ENCODE measurements around the gene EVC. TPM values are rescaled to one million over a fixed set of nuclear protein-coding genes. Genes with fewer than 3 reads are reported as not detected.
"Not testable (repeated sequence)": the region's sequence is repeated elsewhere in the genome, so short reads cannot be mapped to it uniquely, and the experiment has no call there.

Gene EVC
- total RNA-seq, 1 donor from 2014 or later: 2.0 TPM

DNA sequence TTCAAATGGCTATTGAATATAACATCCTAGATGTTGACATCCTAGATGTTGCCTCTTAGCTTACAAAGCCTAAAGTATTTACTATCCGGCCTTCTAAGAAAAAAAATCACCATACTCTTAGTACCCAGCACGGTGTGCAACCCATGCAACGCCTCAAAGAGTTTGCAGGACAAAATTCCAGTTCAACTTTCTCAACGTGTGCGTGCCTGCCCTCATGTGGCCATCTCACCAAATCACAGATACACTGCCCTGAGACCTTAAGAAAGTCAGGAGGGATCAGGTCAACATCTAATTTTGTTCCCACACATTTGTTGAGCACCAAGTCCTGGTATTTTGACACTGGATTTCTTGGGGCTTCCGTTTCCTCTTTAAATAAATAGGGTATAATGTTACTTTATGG lies 113.6 kb downstream of the EVC start:
- Mint-ChIP-seq H3K4me3 (ENCODE audit: low read depth) (no peak overlapping the region), H3K27ac (no peak overlapping the region), H3K9me3 (no peaks in the 10 kb centered on the region), H3K4me1 (ENCODE audit: low read depth) (peaks cover 35% of the 10 kb centered on the region), H3K27me3 (ENCODE audit: low read depth) (no peaks in the 10 kb centered on the region), H3K36me3 (ENCODE audit: low read depth) (no peaks in the 10 kb centered on the region)
- DNase-seq (ENCODE audit: low spot score): no peak
- intact Hi-C loops (cut with micrococcal nuclease): no loop called here

DNA sequence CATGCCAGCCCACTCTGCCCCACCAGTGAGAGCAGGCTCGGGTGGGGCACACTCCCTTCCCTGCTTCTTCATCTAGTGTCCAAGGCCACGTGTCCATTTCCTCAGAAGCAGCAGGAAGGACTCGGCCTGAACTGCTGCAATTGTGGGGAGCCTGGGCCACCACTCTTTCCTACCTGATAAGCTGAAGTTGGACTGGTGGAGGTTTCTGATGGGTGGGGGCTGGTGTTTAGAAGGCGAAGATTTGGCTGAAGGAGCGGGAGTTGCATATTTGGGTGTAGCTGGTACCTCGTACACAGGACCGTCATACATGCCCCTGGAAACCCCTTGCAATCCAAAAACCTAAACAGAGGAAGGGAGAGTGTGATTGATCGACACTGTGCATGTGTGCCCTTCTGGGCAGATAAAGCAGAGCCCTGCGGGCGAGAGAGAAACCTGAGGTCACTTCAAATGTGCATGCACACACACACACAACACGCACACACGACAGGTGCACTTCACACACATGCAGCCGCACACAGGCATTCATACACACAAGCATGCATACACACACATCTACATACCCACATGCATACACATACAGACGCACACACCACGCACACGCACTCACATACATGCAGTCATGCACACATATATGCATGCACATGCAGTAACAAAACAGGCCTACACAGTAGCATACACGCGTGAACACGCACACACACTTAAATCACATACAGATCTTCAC lies 114.5 kb downstream of the EVC start:
- no peak for DNase-seq (ENCODE audit: low spot score)
- intact Hi-C loops (cut with micrococcal nuclease): no loop called here
- no peak overlapping the region for H3K27ac Mint-ChIP-seq

GRCh38 chr4:5826437-5827107 lies 115.6 kb downstream of the EVC start:
- H3K9me3 Mint-ChIP-seq: no peaks in the 10 kb centered on the region
- intact Hi-C loops (cut with micrococcal nuclease): no loop called here
- no peak for DNase-seq (ENCODE audit: low spot score)
- H3K36me3 Mint-ChIP-seq (ENCODE audit: low read depth): no peaks in the 10 kb centered on the region
- H3K4me3 Mint-ChIP-seq (ENCODE audit: low read depth): no peak overlapping the region
- no peak overlapping the region for H3K27ac Mint-ChIP-seq
- H3K27me3 Mint-ChIP-seq (ENCODE audit: low read depth): peaks cover 5% of the 10 kb centered on the region
- peaks cover 35% of the 10 kb centered on the region for H3K4me1 Mint-ChIP-seq (ENCODE audit: low read depth)

More for the DNA sequence above, 114.5 kb downstream of the EVC start:
- H3K36me3 Mint-ChIP-seq (ENCODE audit: low read depth): no peaks in the 10 kb centered on the region
- peaks cover 35% of the 10 kb centered on the region for H3K4me1 Mint-ChIP-seq (ENCODE audit: low read depth)
- no peaks in the 10 kb centered on the region for H3K9me3 Mint-ChIP-seq
- peaks cover 5% of the 10 kb centered on the region for H3K27me3 Mint-ChIP-seq (ENCODE audit: low read depth)
- H3K4me3 Mint-ChIP-seq (ENCODE audit: low read depth): no peak overlapping the region

DNA sequence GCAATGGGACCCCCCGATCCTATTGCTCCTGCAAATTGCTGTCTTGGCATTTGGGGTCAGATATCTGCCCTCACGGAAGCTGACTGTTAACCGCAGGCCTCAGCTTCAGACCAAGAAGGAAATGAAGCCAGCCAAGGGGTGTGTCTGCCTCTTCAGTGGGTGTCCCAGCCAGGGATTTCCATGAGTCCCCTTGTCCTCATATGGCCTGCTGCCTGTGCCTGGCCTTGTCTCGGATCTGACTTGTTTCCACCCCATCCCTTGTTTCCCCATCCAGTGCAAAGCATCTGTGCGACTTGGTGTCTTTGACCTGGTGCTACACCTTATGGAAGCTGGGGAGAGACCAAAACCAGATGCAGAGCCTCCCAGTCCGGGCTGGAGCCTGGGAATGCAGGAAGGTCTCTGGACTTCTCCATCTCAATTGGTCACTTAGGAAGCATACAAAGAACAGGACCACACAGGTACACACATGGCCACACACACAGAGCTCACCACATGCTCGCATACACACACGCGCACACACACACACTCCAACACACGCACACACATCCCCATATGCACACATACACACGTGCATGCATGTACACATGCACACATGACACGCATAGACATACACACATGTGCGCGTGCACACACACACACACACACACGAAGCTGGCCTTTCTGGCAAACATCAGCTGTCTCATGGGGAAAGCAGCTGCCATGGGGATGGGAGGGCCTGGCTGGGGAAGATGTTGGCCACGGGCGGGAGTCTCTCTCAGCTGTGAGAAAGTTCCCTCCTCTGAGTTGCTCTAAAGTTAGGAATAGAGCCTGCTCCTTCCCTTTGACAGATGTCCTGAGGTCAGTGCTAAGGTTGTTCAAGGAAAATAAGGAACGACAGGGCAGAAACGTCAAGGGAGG lies 116.4 kb downstream of the EVC start:
- intact Hi-C loops (cut with micrococcal nuclease): no loop called here
- H3K27me3 Mint-ChIP-seq (ENCODE audit: low read depth): peaks cover 8% of the 10 kb centered on the region
- H3K36me3 Mint-ChIP-seq (ENCODE audit: low read depth): no peaks in the 10 kb centered on the region
- H3K4me3 Mint-ChIP-seq (ENCODE audit: low read depth): no peak overlapping the region
- no peak overlapping the region for H3K27ac Mint-ChIP-seq
- DNase-seq (ENCODE audit: low spot score): no peak
- no peaks in the 10 kb centered on the region for H3K9me3 Mint-ChIP-seq
- H3K4me1 Mint-ChIP-seq (ENCODE audit: low read depth): peaks cover 35% of the 10 kb centered on the region

DNA sequence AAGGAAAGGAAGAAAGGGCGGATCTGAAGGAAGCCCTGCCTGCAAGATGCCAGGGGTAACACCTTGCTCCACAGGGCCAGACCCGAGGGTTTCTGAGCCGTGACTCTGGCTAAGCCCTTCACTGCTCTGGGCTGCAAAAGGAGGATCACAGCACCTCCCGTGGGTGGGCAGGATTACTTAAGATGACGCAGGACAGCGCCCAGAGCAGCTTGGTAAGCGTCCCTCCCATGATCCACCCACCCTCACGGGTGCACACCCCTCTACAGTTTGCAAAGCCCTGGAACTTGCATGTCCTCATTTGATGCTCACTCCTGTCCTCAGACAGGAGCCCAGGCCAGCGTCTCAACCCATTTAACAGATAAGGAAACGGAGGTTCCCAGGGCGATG lies 117.0 kb downstream of the EVC start:
- H3K27ac Mint-ChIP-seq: no peak overlapping the region
- H3K27me3 Mint-ChIP-seq (ENCODE audit: low read depth): peaks cover 8% of the 10 kb centered on the region
- no peaks in the 10 kb centered on the region for H3K36me3 Mint-ChIP-seq (ENCODE audit: low read depth)
- intact Hi-C loops (cut with micrococcal nuclease): no loop called here
- H3K4me3 Mint-ChIP-seq (ENCODE audit: low read depth): no peak overlapping the region
- H3K9me3 Mint-ChIP-seq: no peaks in the 10 kb centered on the region
- no peak for DNase-seq (ENCODE audit: low spot score)
- peaks cover 30% of the 10 kb centered on the region for H3K4me1 Mint-ChIP-seq (ENCODE audit: low read depth)

- no peaks in the 10 kb centered on the region for H3K36me3 Mint-ChIP-seq (ENCODE audit: low read depth)
- H3K27me3 Mint-ChIP-seq (ENCODE audit: low read depth): peaks cover 1% of the 10 kb centered on the region
- no peak overlapping the region for H3K4me3 Mint-ChIP-seq (ENCODE audit: low read depth)
- intact Hi-C loops (cut with micrococcal nuclease): no loop called here
- DNase-seq (ENCODE audit: low spot score): no peak
- no peaks in the 10 kb centered on the region for H3K9me3 Mint-ChIP-seq
- H3K27ac Mint-ChIP-seq: no peak overlapping the region
- no peaks in the 10 kb centered on the region for H3K4me1 Mint-ChIP-seq (ENCODE audit: low read depth)
Observed at GRCh38 chr4:5836943-5837342, 125.9 kb downstream of the EVC start.

DNA sequence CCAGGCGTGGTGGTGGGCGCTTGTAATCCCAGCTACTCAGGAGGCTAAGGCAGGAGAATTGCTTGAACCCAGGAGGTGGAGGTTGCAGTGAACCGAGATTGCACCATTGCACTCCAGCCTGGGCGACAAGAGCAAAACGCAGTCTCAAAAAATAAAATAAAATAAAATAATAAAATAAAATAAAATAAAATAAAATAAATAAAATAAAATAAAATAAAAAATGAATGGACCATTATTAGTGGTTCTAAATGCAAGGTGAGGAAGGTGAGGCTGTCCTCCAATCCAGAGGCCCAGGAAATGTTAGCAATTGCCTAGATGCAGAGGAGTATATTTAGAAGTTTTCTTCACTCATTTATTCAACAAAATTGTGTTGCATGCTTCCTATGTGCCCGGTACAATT lies 126.5 kb downstream of the EVC start:
- intact Hi-C loops (cut with micrococcal nuclease); H3K9me3 Mint-ChIP-seq; H3K27me3 Mint-ChIP-seq (ENCODE audit: low read depth); H3K27ac Mint-ChIP-seq; H3K36me3 Mint-ChIP-seq (ENCODE audit: low read depth); H3K4me1 Mint-ChIP-seq (ENCODE audit: low read depth); DNase-seq (ENCODE audit: low spot score); H3K4me3 Mint-ChIP-seq (ENCODE audit: low read depth): not testable (repeated sequence)

DNA sequence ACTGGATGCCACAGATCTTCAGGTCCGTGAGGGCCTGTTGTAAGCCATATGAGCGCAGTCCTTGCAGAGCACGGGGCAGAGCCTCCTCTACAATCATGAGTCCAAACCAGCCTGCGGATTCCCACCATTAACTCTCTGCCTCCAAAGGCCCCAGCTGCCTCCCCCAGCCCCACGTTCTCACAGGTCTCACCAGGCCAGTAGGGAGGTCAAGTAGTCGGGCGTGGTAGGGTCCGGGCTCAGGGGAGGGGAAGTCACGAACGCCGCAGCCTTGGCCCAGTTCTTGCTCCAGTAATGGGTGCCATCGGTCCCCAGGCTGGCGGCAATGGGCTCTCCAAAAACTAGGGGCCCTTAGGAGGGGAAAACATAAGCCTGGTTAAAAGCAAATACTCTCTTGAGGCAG lies 128.3 kb downstream of the EVC start:
- no peaks in the 10 kb centered on the region for H3K36me3 Mint-ChIP-seq (ENCODE audit: low read depth)
- no peak overlapping the region for H3K4me3 Mint-ChIP-seq (ENCODE audit: low read depth)
- no peak for DNase-seq (ENCODE audit: low spot score)
- intact Hi-C loops (cut with micrococcal nuclease): no loop called here
- no peaks in the 10 kb centered on the region for H3K27me3 Mint-ChIP-seq (ENCODE audit: low read depth)
- H3K27ac Mint-ChIP-seq: no peak overlapping the region
- H3K4me1 Mint-ChIP-seq (ENCODE audit: low read depth): no peaks in the 10 kb centered on the region
- no peaks in the 10 kb centered on the region for H3K9me3 Mint-ChIP-seq

DNA sequence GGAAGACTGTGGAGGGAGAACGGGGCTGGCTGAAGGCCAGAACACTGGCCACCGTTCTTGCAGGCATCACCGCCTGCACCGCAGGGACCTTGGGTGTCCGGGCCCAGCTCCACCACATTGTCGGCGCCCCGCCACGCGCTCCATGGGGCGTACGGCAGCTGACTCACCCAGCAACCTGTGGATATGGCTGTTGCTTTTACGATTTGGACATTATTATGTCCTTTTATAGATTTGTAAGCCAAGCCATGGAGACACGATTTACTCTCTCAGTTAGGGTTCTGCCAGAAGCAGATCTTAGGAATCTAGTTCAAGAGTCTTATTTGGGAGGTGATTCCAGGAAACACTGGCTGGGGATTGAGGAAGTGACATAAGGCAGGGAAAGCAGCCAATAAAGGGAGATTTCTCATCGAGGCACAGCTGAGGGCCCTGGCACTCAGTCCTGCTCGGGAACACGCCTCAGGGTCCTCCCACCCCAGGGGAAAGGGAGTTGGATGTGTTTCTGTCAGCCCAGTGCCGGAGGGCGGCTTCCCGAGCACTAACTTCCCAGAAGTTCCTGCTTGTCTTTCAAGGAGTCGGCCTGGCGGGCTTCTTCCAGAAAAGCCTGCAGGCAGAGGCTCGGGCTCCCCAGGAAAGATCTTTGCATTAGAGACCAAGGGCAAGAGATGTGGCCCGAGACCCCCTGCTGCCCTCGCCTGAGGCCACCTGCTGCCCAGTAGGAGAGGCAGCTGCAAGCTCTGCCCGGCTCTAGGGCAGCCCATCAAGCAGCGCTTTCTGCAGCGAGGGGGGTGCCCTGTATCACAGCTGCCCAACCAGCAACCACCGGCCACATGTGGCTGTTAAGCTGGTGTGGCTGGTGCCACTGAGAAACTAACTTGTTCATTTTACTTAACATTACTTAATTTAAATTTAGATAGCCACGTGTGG lies 129.0 kb downstream of the EVC start:
- no peak overlapping the region for H3K27ac Mint-ChIP-seq
- no peaks in the 10 kb centered on the region for H3K9me3 Mint-ChIP-seq
- H3K4me1 Mint-ChIP-seq (ENCODE audit: low read depth): no peaks in the 10 kb centered on the region
- H3K27me3 Mint-ChIP-seq (ENCODE audit: low read depth): no peaks in the 10 kb centered on the region
- H3K36me3 Mint-ChIP-seq (ENCODE audit: low read depth): no peaks in the 10 kb centered on the region
- DNase-seq (ENCODE audit: low spot score): no peak
- H3K4me3 Mint-ChIP-seq (ENCODE audit: low read depth): no peak overlapping the region
- intact Hi-C loops (cut with micrococcal nuclease): no loop called here

- Mint-ChIP-seq H3K9me3 (no peaks in the 10 kb centered on the region), H3K27me3 (ENCODE audit: low read depth) (no peaks in the 10 kb centered on the region), H3K36me3 (ENCODE audit: low read depth) (no peaks in the 10 kb centered on the region), H3K4me1 (ENCODE audit: low read depth) (no peaks in the 10 kb centered on the region), H3K27ac (no peak overlapping the region), H3K4me3 (ENCODE audit: low read depth) (no peak overlapping the region)
- intact Hi-C loops (cut with micrococcal nuclease): no loop called here
- DNase-seq (ENCODE audit: low spot score): no peak
Observed at GRCh38 chr4:5842456-5842855, 131.5 kb downstream of the EVC start.

GRCh38 chr4:5843573-5844530 lies 132.9 kb downstream of the EVC start:
- no peak for DNase-seq (ENCODE audit: low spot score)
- no peaks in the 10 kb centered on the region for H3K9me3 Mint-ChIP-seq
- no peaks in the 10 kb centered on the region for H3K27me3 Mint-ChIP-seq (ENCODE audit: low read depth)
- no peak overlapping the region for H3K4me3 Mint-ChIP-seq (ENCODE audit: low read depth)
- no peak overlapping the region for H3K27ac Mint-ChIP-seq
- intact Hi-C loops (cut with micrococcal nuclease): no loop called here
- H3K4me1 Mint-ChIP-seq (ENCODE audit: low read depth): no peaks in the 10 kb centered on the region
- no peaks in the 10 kb centered on the region for H3K36me3 Mint-ChIP-seq (ENCODE audit: low read depth)
